Ovary (tissue), 9 donors: ENCODE data around the gene POT1. TPM values are rescaled to one million over a fixed set of nuclear protein-coding genes. Genes with fewer than 3 reads are reported as not detected.

Experiments
- DNase-seq, 5 donors: peaks; one replicate each; pipeline ENCODE4 v3.0.0-alpha.2; 2019 to 2020
- H3K27ac ChIP-seq, 2 donors: fragments of 200-600 bp; one replicate each; pipeline versions ENCODE4 v1.5.1 to v1.8.0; 2019 to 2022
- H3K27me3 ChIP-seq: fragments of 200-600 bp; one replicate; pipeline ENCODE4 v1.8.0; 2022
- H3K36me3 ChIP-seq: fragments of 200-600 bp; sonication (generic); one replicate; pipeline ENCODE4 v1.5.1; 2019
- H3K4me1 ChIP-seq: one replicate; pipeline ENCODE4 v1.8.1; 2013; ENCODE audit warnings: mild to moderate bottlenecking, moderate library complexity; ENCODE audit not compliant: insufficient read depth
- H3K4me3 ChIP-seq: fragments of 200-600 bp; sonication (generic); one replicate; pipeline ENCODE4 v1.5.1; 2017
- H3K9me3 ChIP-seq, 2 donors: fragments of 200-600 bp in 1 of 2; sonication (generic) in 1 of 2; one replicate each; pipeline versions ENCODE4 v1.5.1 to v1.8.1; 2013 to 2019; ENCODE audit warnings: mild to moderate bottlenecking in 1 of 2, moderate library complexity in 1 of 2
- CTCF ChIP-seq, 3 donors: fragments of 450-650 bp in 2 of 3; fragments of 200-600 bp in 1 of 3; IDR thresholded peaks; one replicate each; pipeline versions ENCODE4 v1.5.1 to v1.8.0; 2016 to 2022; ENCODE audit warnings: antibody characterized with exemption in 3 of 3, mild to moderate bottlenecking in 1 of 3
- EP300 ChIP-seq: sonication (generic); formaldehyde crosslinking; IDR thresholded peaks from one replicate; pipeline ENCODE4 v1.6.1; 2017; ENCODE audit warnings: antibody characterized with exemption
- POLR2A ChIP-seq: fragments of 450-650 bp; IDR thresholded peaks from one replicate; pipeline ENCODE4 v1.6.1; 2017; ENCODE audit warnings: antibody characterized with exemption, mild to moderate bottlenecking, moderate library complexity
- WGBS, 3 donors: extraction: QIAGEN DNeasy Blood & Tissue Kit in 1 of 3; methylation state at CpG; one replicate each; pipeline versions ENCODE4 v1.1.5 to v1.1.7; 2013 to 2017; 5-methylcytosine and 5-hydroxymethylcytosine counted together
- intact Hi-C, 4 donors: fragments of 100-400 bp; cut with DNase I; formaldehyde crosslinking; loops; one replicate each; pipeline versions ENCODE4 v1.11.0 to v1.15.1; 2022 to 2023
- polyA plus RNA-seq, 2 donors: library from polyadenylated mRNA; stranded (reverse); fragments of 200-250 nt in 1 of 2; fragments of 350-450 nt in 1 of 2; fragmentation: Illumina TruSeq in 1 of 2; extraction: RNeasy Lipid Tissue Mini Kit (QIAGEN cat#74804) in 1 of 2; gene quantifications; one replicate each; pipeline ENCODE4 v1.2.3, GENCODE V29; 2013 to 2014
- total RNA-seq, 7 donors: library from RNA; depleted of rRNA in 2 of 7; stranded (reverse); fragments of >200 nt in 2 of 7; fragmentation: NEBNext Ultra II Directional in 3 of 7; extraction: Animal tissue kit (Norgen Biotek cat#: 25700) in 3 of 7; gene quantifications; one replicate each; pipeline versions ENCODE4 v1.1.0 to v1.2.4, GENCODE V29; 2016 to 2023
- donor health status: DM: no; HTN: no; CAD: no; lungs with moderate emphysema.
- donor health status: DM: no; HTN: no; CAD: no.
- donor health status: Bipolar disorder and iron deficiency.
- donor health status: DM: yes; HTN: yes; CAD: no.
- donor health status: DM: no; HTN: no; CAD: no.
- donor health status: DM: yes; HTN: yes; CAD: no.

The POT1 gene
- total and polyA plus RNA-seq, 9 donors, result 12.3 to 33.0 (median 19.8) TPM

GRCh38 chr7:124780608-124781007 lies 149.0 kb downstream of the POT1 start:
- Histone ChIP-seq H3K27ac (no peak overlapping the region), H3K4me3 (no peak overlapping the region), H3K9me3 (no peaks in the 10 kb centered on the region), H3K27me3 (no peaks in the 10 kb centered on the region), H3K4me1 (no peaks in the 10 kb centered on the region), H3K36me3 (no peaks in the 10 kb centered on the region)
- intact Hi-C loops, result no loop called here
- TF ChIP-seq POLR2A (no peak), CTCF (IDR thresholded peaks at IDR 0.05) (no peak), EP300 (no peak)
- 89 to 100% (median 95%) methylated on average over 1 of the region's 1 CpG for WGBS, 3 donors
- no peak for DNase-seq

GRCh38 chr7:124780056-124780455 lies 149.6 kb downstream of the POT1 start:
- H3K36me3 ChIP-seq, result no peaks in the 10 kb centered on the region
- intact Hi-C loops, result no loop called here

GRCh38 chr7:124779620-124780019 lies 150.0 kb downstream of the POT1 start:
- Histone ChIP-seq H3K27ac (no peak overlapping the region), H3K27me3 (no peaks in the 10 kb centered on the region), H3K9me3 (no peaks in the 10 kb centered on the region), H3K4me1 (no peaks in the 10 kb centered on the region), H3K36me3 (no peaks in the 10 kb centered on the region), H3K4me3 (no peak overlapping the region)
- intact Hi-C loops, result no loop called here
- TF ChIP-seq EP300, result no peak
- no peak for TF ChIP-seq CTCF (IDR thresholded peaks at IDR 0.05)
- no peak for TF ChIP-seq POLR2A
- no peak for DNase-seq

More at GRCh38 chr7:124780056-124780455, 149.6 kb downstream of the POT1 start:
- TF ChIP-seq POLR2A (no peak), EP300 (no peak), CTCF (IDR thresholded peaks at IDR 0.05) (no peak)
- no peaks in the 10 kb centered on the region for H3K9me3 ChIP-seq
- H3K4me1 ChIP-seq, result no peaks in the 10 kb centered on the region
- DNase-seq, result no peak
- H3K4me3 ChIP-seq, result no peak overlapping the region
- H3K27me3 ChIP-seq, result no peaks in the 10 kb centered on the region
- no peak overlapping the region for H3K27ac ChIP-seq

GRCh38 chr7:124779194-124779593 lies 150.4 kb downstream of the POT1 start:
- TF ChIP-seq CTCF (IDR thresholded peaks at IDR 0.05) (no peak), POLR2A (no peak), EP300 (no peak)
- no peak for DNase-seq
- H3K9me3 ChIP-seq, result no peaks in the 10 kb centered on the region
- WGBS, 3 donors, result 60 to 65% (median 64%) methylated on average over 3 of the region's 3 CpGs
- H3K4me3 ChIP-seq, result no peak overlapping the region
- H3K27ac ChIP-seq, result no peak overlapping the region
- no peaks in the 10 kb centered on the region for H3K27me3 ChIP-seq
- no peaks in the 10 kb centered on the region for H3K36me3 ChIP-seq
- H3K4me1 ChIP-seq, result no peaks in the 10 kb centered on the region
- intact Hi-C loops, result no loop called here

- H3K9me3 ChIP-seq, result no peaks in the 10 kb centered on the region
- WGBS, 3 donors, result 71 to 79% (median 78%) methylated on average over 2 of the region's 2 CpGs
- H3K27me3 ChIP-seq, result no peaks in the 10 kb centered on the region
- TF ChIP-seq CTCF (IDR thresholded peaks at IDR 0.05) (no peak), POLR2A (no peak), EP300 (no peak)
- no peaks in the 10 kb centered on the region for H3K36me3 ChIP-seq
- DNase-seq, result no peak
- H3K4me1 ChIP-seq, result no peaks in the 10 kb centered on the region
- H3K27ac ChIP-seq, result no peak overlapping the region
- H3K4me3 ChIP-seq, result no peak overlapping the region
- intact Hi-C loops, result no loop called here
These were observed 152.4 kb downstream of the POT1 start for GRCh38 chr7:124777268-124777667.
